KMS-11 (cell line): ENCODE results near the gene BMP8B.
"Not testable (repeated sequence)": the region's sequence is repeated elsewhere in the genome, so short reads cannot be mapped to it uniquely, and the experiment has no call there.

Experiments
- H2AFZ ChIP-seq: fragments of 200-600 bp; sonication (generic); 2 replicates; pipeline ENCODE4 v1.6.1; 2016; ENCODE audit warnings: antibody characterized with exemption, mixed run types, low read depth
- H3K27ac ChIP-seq: fragments of 200-600 bp; sonication (generic); 2 replicates; pipeline ENCODE4 v1.6.1; 2016; ENCODE audit warnings: mild to moderate bottlenecking, mixed run types
- H3K27me3 ChIP-seq: fragments of 200-600 bp; sonication (generic); 2 replicates; pipeline ENCODE4 v1.6.1; 2017; ENCODE audit warnings: mild to moderate bottlenecking, low read depth, mixed run types, moderate library complexity; ENCODE audit not compliant: insufficient read depth
- H3K36me3 ChIP-seq: fragments of 200-600 bp; sonication (generic); 2 replicates; pipeline ENCODE4 v1.6.1; 2017; ENCODE audit warnings: mild to moderate bottlenecking, mixed run types; ENCODE audit not compliant: insufficient read depth
- H3K4me1 ChIP-seq: fragments of 200-600 bp; sonication (generic); 2 replicates; pipeline ENCODE4 v1.6.1; 2016; ENCODE audit warnings: mild to moderate bottlenecking, low read depth, mixed run types; ENCODE audit not compliant: poor library complexity, severe bottlenecking
- H3K4me2 ChIP-seq: fragments of 200-600 bp; sonication (generic); 2 replicates; pipeline ENCODE4 v1.7.0; 2016; ENCODE audit warnings: mild to moderate bottlenecking, mixed run types
- H3K4me3 ChIP-seq: fragments of 200-600 bp; sonication (generic); IDR thresholded peaks from 2 replicates; pipeline ENCODE4 v1.6.1; 2017; ENCODE audit warnings: low read depth, low read length, mixed read lengths; ENCODE audit not compliant: insufficient read depth
- H3K79me2 ChIP-seq: fragments of 200-600 bp; sonication (generic); 2 replicates; pipeline ENCODE4 v1.6.1; 2016; ENCODE audit warnings: low read depth, mixed run types; ENCODE audit not compliant: insufficient read depth
- H3K9ac ChIP-seq: fragments of 200-600 bp; sonication (generic); 2 replicates; pipeline ENCODE4 v1.6.1; 2016; ENCODE audit warnings: mild to moderate bottlenecking, mixed run types
- H4K20me1 ChIP-seq: fragments of 200-600 bp; sonication (generic); 2 replicates; pipeline ENCODE4 v1.6.1; 2016; ENCODE audit warnings: mild to moderate bottlenecking, mixed run types; ENCODE audit not compliant: insufficient read depth
- CTCF ChIP-seq: fragments of 200-600 bp; sonication (generic); conservative IDR thresholded peaks from 2 replicates; pipeline ENCODE4 v1.6.1; 2017; ENCODE audit warnings: low read depth, mild to moderate bottlenecking, antibody characterized with exemption, low read length, moderate library complexity, mixed read lengths

BMP8B gene

GRCh38 chr1:39828734-39829133, 40.1 kb upstream of the BMP8B start:
- Histone ChIP-seq H3K4me3 (no peak overlapping the region), H3K27ac (no peak overlapping the region), H4K20me1 (no peaks in the 10 kb centered on the region), H3K4me1 (no peaks in the 10 kb centered on the region), H3K4me2 (no peak overlapping the region), H2AFZ (no peak overlapping the region), H3K79me2 (no peaks in the 10 kb centered on the region), H3K9ac (no peak overlapping the region), H3K36me3 (no peaks in the 10 kb centered on the region), H3K27me3 (no peaks in the 10 kb centered on the region)
- no peak for TF ChIP-seq CTCF

- not testable (repeated sequence) for H3K36me3 ChIP-seq, H4K20me1 ChIP-seq, H3K79me2 ChIP-seq, H2AFZ ChIP-seq, H3K4me3 ChIP-seq, H3K4me1 ChIP-seq, H3K27me3 ChIP-seq, H3K27ac ChIP-seq, H3K9ac ChIP-seq, H3K4me2 ChIP-seq
Measured at GRCh38 chr1:39828255-39828654, 39.6 kb upstream of the BMP8B start.

DNA sequence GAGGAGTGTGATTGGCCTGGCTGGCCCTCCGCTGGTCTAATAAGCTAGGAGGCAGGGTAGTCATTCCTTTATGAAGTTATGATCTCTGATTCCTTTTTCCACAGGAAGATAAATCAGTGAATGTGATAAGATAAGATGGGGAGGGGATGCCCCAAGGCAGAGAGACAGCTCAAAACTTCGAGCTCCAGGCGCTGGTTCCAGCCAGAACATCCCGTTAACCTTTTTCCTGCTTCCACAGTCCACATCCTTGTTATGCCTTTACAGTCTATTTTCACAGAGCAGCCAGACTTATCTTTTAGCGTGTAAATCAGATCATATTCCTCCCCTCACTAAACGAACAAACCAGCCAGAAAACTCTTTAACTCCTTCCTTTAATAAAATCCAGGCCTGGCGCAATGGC, 38.5 kb upstream of the BMP8B start:
- Histone ChIP-seq H3K36me3 (no peaks in the 10 kb centered on the region), H3K27ac (no peak overlapping the region), H3K9ac (no peak overlapping the region), H4K20me1 (no peaks in the 10 kb centered on the region), H2AFZ (no peak overlapping the region), H3K79me2 (no peaks in the 10 kb centered on the region), H3K27me3 (no peaks in the 10 kb centered on the region), H3K4me2 (no peak overlapping the region), H3K4me1 (no peaks in the 10 kb centered on the region), H3K4me3 (no peak overlapping the region)
- no peak for TF ChIP-seq CTCF

GRCh38 chr1:39826583-39826982, 37.9 kb upstream of the BMP8B start:
- H3K4me1 ChIP-seq: no peaks in the 10 kb centered on the region
- H3K36me3 ChIP-seq: no peaks in the 10 kb centered on the region
- TF ChIP-seq CTCF: no peak
- no peaks in the 10 kb centered on the region for H4K20me1 ChIP-seq
- H2AFZ ChIP-seq: no peak overlapping the region
- no peak overlapping the region for H3K4me3 ChIP-seq
- H3K4me2 ChIP-seq: no peak overlapping the region
- no peak overlapping the region for H3K9ac ChIP-seq
- H3K27ac ChIP-seq: no peak overlapping the region
- no peaks in the 10 kb centered on the region for H3K27me3 ChIP-seq
- H3K79me2 ChIP-seq: no peaks in the 10 kb centered on the region

DNA sequence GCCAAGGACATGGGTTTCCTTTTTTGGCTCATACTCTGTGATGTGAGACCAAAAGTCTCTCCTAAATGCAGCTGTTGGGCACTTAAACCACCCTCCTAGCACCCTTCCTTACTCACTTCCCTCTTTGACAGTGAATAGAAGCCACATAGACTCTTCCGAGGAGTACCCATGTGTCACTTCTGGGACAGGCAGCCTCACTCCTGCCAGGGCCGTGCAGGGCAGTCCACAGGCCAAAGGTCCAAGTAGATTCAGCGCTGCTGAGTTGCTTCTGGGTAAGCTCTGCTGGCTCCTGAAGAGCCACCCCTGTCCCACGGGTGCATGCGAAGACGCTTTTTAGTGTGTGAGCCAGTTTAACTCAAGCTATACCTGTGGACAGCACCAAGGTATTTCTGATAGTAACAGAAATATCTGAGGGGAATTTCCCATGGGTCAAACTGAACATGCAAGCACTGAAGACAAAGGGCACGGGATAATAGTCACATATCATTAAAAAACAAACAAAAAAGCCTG, 36.8 kb upstream of the BMP8B start:
- no peak for TF ChIP-seq CTCF
- no peak overlapping the region for H3K4me3 ChIP-seq
- no peaks in the 10 kb centered on the region for H3K4me1 ChIP-seq
- H4K20me1 ChIP-seq: no peaks in the 10 kb centered on the region
- no peak overlapping the region for H3K9ac ChIP-seq
- no peaks in the 10 kb centered on the region for H3K36me3 ChIP-seq
- H3K79me2 ChIP-seq: no peaks in the 10 kb centered on the region
- no peak overlapping the region for H3K27ac ChIP-seq
- no peak overlapping the region for H3K4me2 ChIP-seq
- no peak overlapping the region for H2AFZ ChIP-seq
- H3K27me3 ChIP-seq: no peaks in the 10 kb centered on the region

DNA sequence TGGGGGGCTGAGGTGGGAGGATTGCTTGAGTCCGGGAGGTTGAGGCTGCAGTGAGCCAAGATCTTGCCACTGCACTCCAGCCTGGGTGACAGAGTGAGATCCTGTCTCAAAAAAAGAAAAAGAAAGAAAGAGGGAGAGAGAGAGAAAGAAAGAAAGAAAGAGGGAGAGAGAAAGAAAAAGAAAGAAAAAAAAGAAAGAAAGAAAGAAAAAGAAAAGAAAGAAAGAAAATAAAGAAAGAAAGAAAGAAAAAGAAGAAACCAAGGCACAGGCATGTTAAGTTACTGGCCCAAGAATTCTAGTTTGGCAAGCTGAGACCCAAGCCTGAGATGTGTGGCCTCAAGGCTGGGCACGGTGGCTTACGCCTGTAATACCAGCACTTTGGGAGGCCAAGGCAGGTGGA, 34.8 kb upstream of the BMP8B start:
- H3K27ac ChIP-seq, H3K4me2 ChIP-seq, H3K79me2 ChIP-seq, H3K4me1 ChIP-seq, H3K36me3 ChIP-seq, H3K4me3 ChIP-seq, H4K20me1 ChIP-seq, H3K27me3 ChIP-seq, H2AFZ ChIP-seq, H3K9ac ChIP-seq: not testable (repeated sequence)
